A549 (cell line): ENCODE results near the gene GNG2. TPM values are rescaled to one million over a fixed set of nuclear protein-coding genes. Genes with fewer than 3 reads are reported as not detected.

Source experiments
- ATAC-seq, 2 experiments: fragments of 200-7000 bp in 1 of 2; fragments of >200 bp in 1 of 2; cut with Nextera tagmentation in 1 of 2; cut with Tn5 transposase in 1 of 2; 3 replicates each; pipeline versions ENCODE4 v1.8.0 to v1.9.1; 2018 to 2020; ENCODE audit warnings: mild to moderate bottlenecking in 1 of 2, moderate library complexity in 1 of 2
- CTCF ChIA-PET: fragments of 300-600 bp; sonication (Branson Sonifier 250); formaldehyde crosslinking; extraction: SDS; loops from one replicate; lab custom pipeline; 2021; ENCODE audit warnings: antibody characterized with exemption, inconsistent platforms; lab: Yijun Ruan, JAX
- POLR2A ChIA-PET: fragments of 350-600 bp; formaldehyde crosslinking; extraction: SDS; loops from one replicate; lab custom pipeline; 2021; ENCODE audit warnings: antibody characterized with exemption, inconsistent platforms; lab: Yijun Ruan, JAX
- DNase-seq, 2 experiments: peaks; one replicate each; pipeline versions ENCODE4 v3.0.0 to v3.0.0-alpha.2; 2011 to 2016; ENCODE audit warnings: low read depth in 1 of 2, low spot score in 1 of 2
- FAIRE-seq: peaks from 2 replicates; lab custom pipeline; 2011; peaks lifted over from hg19 to GRCh38; lab: Jason Lieb, UNC
- H3K27ac ChIP-seq, 2 experiments: fragments of >200 bp; sonication (Bioruptor Twin); formaldehyde crosslinking; 3 replicates each; pipeline ENCODE4 v1.5.1; 2016 to 2017
- H3K4me1 ChIP-seq: fragments of >200 bp; sonication (Bioruptor Twin); formaldehyde crosslinking; 3 replicates; pipeline ENCODE4 v1.6.1; 2016
- H3K4me2 ChIP-seq: fragments of >200 bp; sonication (Bioruptor Twin); formaldehyde crosslinking; 3 replicates; pipeline ENCODE4 v1.6.1; 2016
- H3K4me3 ChIP-seq: fragments of >200 bp; sonication (Bioruptor Twin); formaldehyde crosslinking; 3 replicates; pipeline ENCODE4 v1.5.1; 2016
- H3K9me3 ChIP-seq: fragments of >200 bp; sonication (Bioruptor Twin); formaldehyde crosslinking; 3 replicates; pipeline ENCODE4 v1.6.1; 2016
- ATOH8 ChIP-seq: fragments of 250-450 bp; sonication (Bioruptor Pico); IDR thresholded peaks from 2 replicates; pipeline ENCODE4 v1.5.0; 2020; ENCODE audit warnings: low read depth, mild to moderate bottlenecking, moderate library complexity
- BHLHE40 ChIP-seq: IDR thresholded peaks from 2 replicates; pipeline ENCODE4 v1.6.1; 2012; ENCODE audit warnings: low read depth, low read length, inconsistent platforms
- CHD4 ChIP-seq: fragments of 200-600 bp; sonication (generic); IDR thresholded peaks from 2 replicates; pipeline ENCODE4 v1.6.1; 2016; ENCODE audit warnings: antibody characterized with exemption, mild to moderate bottlenecking, borderline replicate concordance
- EHF ChIP-seq: fragments of 250-450 bp; sonication (Bioruptor Pico); IDR thresholded peaks from 2 replicates; pipeline ENCODE4 v1.5.0; 2020; ENCODE audit warnings: mild to moderate bottlenecking
- ESRRA ChIP-seq: fragments of 150-350 bp; IDR thresholded peaks from 2 replicates; pipeline ENCODE4 v1.6.1; 2014; ENCODE audit warnings: mild to moderate bottlenecking, low read length, borderline replicate concordance
- FOSB ChIP-seq: fragments of 250-450 bp; sonication (Bioruptor Pico); IDR thresholded peaks from 2 replicates; pipeline ENCODE4 v1.5.0; 2020; ENCODE audit warnings: mild to moderate bottlenecking, moderate library complexity
- HOXB13 ChIP-seq: fragments of 250-450 bp; sonication (Bioruptor Pico); IDR thresholded peaks from 2 replicates; pipeline ENCODE4 v1.5.0; 2020; ENCODE audit warnings: low read depth, mild to moderate bottlenecking, moderate library complexity
- JUNB ChIP-seq: fragments of >200 bp; sonication (Bioruptor Twin); formaldehyde crosslinking; IDR thresholded peaks from 2 replicates; pipeline ENCODE4 v1.6.1; 2016
- KDM1A ChIP-seq: fragments of 200-600 bp; sonication (generic); IDR thresholded peaks from 2 replicates; pipeline ENCODE4 v1.6.1; 2016; ENCODE audit warnings: low read depth, mild to moderate bottlenecking
- MAX ChIP-seq: IDR thresholded peaks from 2 replicates; pipeline ENCODE4 v1.6.1; 2012
- MYC ChIP-seq: IDR thresholded peaks from 2 replicates; pipeline ENCODE4 v1.6.1; 2012; ENCODE audit warnings: mild to moderate bottlenecking, inconsistent platforms, low read length, improper control_type of control experiment, borderline replicate concordance
- NR3C1 ChIP-seq: fragments of >200 bp; sonication (Bioruptor Twin); formaldehyde crosslinking; IDR thresholded peaks from 3 replicates; pipeline ENCODE4 v1.6.1; 2017
- POLR2AphosphoS2 ChIP-seq: conservative IDR thresholded peaks from 2 replicates; pipeline ENCODE4 v1.6.1; 2012; ENCODE audit warnings: low read length, improper control_type of control experiment, inconsistent platforms
- RAD21 ChIP-seq, 2 experiments: fragments of >200 bp in 1 of 2; sonication (Bioruptor Twin) in 1 of 2; formaldehyde crosslinking in 1 of 2; IDR thresholded peaks in 1 of 2; conservative IDR thresholded peaks in 1 of 2; 2 replicates in 1 of 2; 3 replicates in 1 of 2; pipeline ENCODE4 v1.6.1; 2012 to 2018; ENCODE audit warnings: inconsistent platforms in 1 of 2
- REST ChIP-seq: fragments of 200-600 bp; sonication (generic); IDR thresholded peaks from 2 replicates; pipeline ENCODE4 v1.6.1; 2016; ENCODE audit warnings: antibody characterized with exemption, mild to moderate bottlenecking, moderate library complexity
- RFX5 ChIP-seq: fragments of 450-650 bp; IDR thresholded peaks from 2 replicates; pipeline ENCODE4 v1.7.1; 2014; ENCODE audit warnings: antibody characterized with exemption, mild to moderate bottlenecking, moderate library complexity
- SMC3 ChIP-seq: fragments of >200 bp; sonication (Bioruptor Twin); formaldehyde crosslinking; IDR thresholded peaks from 3 replicates; pipeline ENCODE4 v1.6.1; 2018; ENCODE audit warnings: inconsistent platforms
- TFCP2L1 ChIP-seq: fragments of 250-450 bp; sonication (Bioruptor Pico); IDR thresholded peaks from 2 replicates; pipeline ENCODE4 v1.5.0; 2021; ENCODE audit warnings: mild to moderate bottlenecking
- ZFP36 ChIP-seq: fragments of 450-650 bp; IDR thresholded peaks from 2 replicates; pipeline ENCODE4 v1.6.1; 2014; ENCODE audit warnings: borderline replicate concordance; ENCODE audit not compliant: partially characterized antibody
- ZSCAN20 ChIP-seq: fragments of 250-450 bp; sonication (Bioruptor Pico); IDR thresholded peaks from 2 replicates; pipeline ENCODE4 v1.8.0; 2022; ENCODE audit warnings: mild to moderate bottlenecking, moderate library complexity
- WGBS: methylation state at CpG from one replicate; pipeline ENCODE4 v1.1.6; 2017; ENCODE audit errors: missing lambda C conversion rate; 5-methylcytosine and 5-hydroxymethylcytosine counted together
- polyA plus RNA-seq, 4 experiments: library from polyadenylated mRNA; depleted of rRNA in 3 of 4; stranded (reverse); fragments of >200 nt; fragmentation: RNase III in 1 of 4; extraction: RNeasy Plus Mini Kit Qiagen cat#74134 plus additional on column Dnase treatment in 1 of 4; gene quantifications; 2 replicates in 3 of 4; 3 replicates in 1 of 4; pipeline ENCODE4 v1.2.3, GENCODE V29; 2011 to 2017

GNG2 gene
- polyA plus RNA-seq, 2 of the 4 experiments (the other 2 are of a cell fraction) = 2.1 to 3.0 TPM

- H3K4me2 ChIP-seq = no peak overlapping the region
- H3K4me1 ChIP-seq = no peaks in the 10 kb centered on the region
- H3K27ac ChIP-seq = no peak overlapping the region
- DNase-seq (no peak), ATAC-seq (no peak), FAIRE-seq (no peak)
- CTCF ChIA-PET = interaction anchor here (1.6 kb wide), 1 partner anchor 96 kb away, joined by 4 read pairs; no protein-coding TSS in a partner anchor
- POLR2A ChIA-PET = no interaction called here
- WGBS = 46% methylated on average over 2 of the region's 2 CpGs
- TF ChIP-seq KDM1A (no peak), RFX5 (no peak), ZSCAN20 (CRISPR knock-in tag) (no peak), HOXB13 (CRISPR knock-in tag) (no peak), REST (no peak), ATOH8 (CRISPR knock-in tag) (no peak), POLR2AphosphoS2 (no peak), CHD4 (no peak), TFCP2L1 (no peak), SMC3 (no peak), EHF (CRISPR knock-in tag) (no peak), JUNB (no peak), BHLHE40 (no peak), NR3C1 (no peak)
- H3K9me3 ChIP-seq = no peaks in the 10 kb centered on the region
- H3K4me3 ChIP-seq = no peak overlapping the region
Observed at GRCh38 chr14:51883232-51883631, 22.8 kb downstream of the GNG2 start.

- Histone ChIP-seq H3K4me1 (no peaks in the 10 kb centered on the region), H3K9me3 (no peaks in the 10 kb centered on the region), H3K4me2 (no peak overlapping the region), H3K4me3 (no peak overlapping the region), H3K27ac (no peak overlapping the region)
- WGBS = 58% methylated on average over 7 of the region's 7 CpGs
- ChIA-PET CTCF (interaction anchor here (1.6 kb wide), 1 partner anchor 94 kb away, joined by 4 read pairs; no protein-coding TSS in a partner anchor), POLR2A (no interaction called here)
- DNase-seq = no peak
- no peak for TF ChIP-seq EHF (CRISPR knock-in tag)
- TF ChIP-seq RAD21 (conservative IDR thresholded peaks at IDR 0.05 in 1 of 2, IDR thresholded peaks at IDR 0.05 in 1 of 2) = no peak
- no peak for TF ChIP-seq JUNB
- TF ChIP-seq MYC = no peak
- TF ChIP-seq MAX = no peak
- TF ChIP-seq ZFP36 = no peak
- TF ChIP-seq FOSB (CRISPR knock-in tag) = no peak
- TF ChIP-seq ESRRA = no peak
- ATAC-seq = no peak
- peak; percentile 13 for FAIRE-seq
Observed at GRCh38 chr14:51884086-51884927, 23.9 kb downstream of the GNG2 start.
